ENCODE results near the gene C1orf159.

C1orf159 gene

GRCh38 chr1:1140673-1141072, 24.8 kb upstream of the C1orf159 start:
- no peak for TF ChIP-seq YY1 (IDR thresholded peaks at IDR 0.05; ENCODE audit: low read depth)
- TF ChIP-seq EP300 (IDR thresholded peaks at IDR 0.05; ENCODE audit: borderline replicate concordance): no peak
- no peak for TF ChIP-seq CEBPB (IDR thresholded peaks at IDR 0.05)
- TF ChIP-seq TAF1 (IDR thresholded peaks at IDR 0.05; ENCODE audit: low read depth): no peak
- TF ChIP-seq, protein P1, sequence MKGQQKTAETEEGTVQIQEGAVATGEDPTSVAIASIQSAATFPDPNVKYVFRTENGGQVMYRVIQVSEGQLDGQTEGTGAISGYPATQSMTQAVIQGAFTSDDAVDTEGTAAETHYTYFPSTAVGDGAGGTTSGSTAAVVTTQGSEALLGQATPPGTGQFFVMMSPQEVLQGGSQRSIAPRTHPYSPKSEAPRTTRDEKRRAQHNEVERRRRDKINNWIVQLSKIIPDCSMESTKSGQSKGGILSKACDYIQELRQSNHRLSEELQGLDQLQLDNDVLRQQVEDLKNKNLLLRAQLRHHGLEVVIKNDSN (IDR thresholded peaks at IDR 0.05): no peak

- TF ChIP-seq TAF1 (IDR thresholded peaks at IDR 0.05; ENCODE audit: low read depth): no peak
- TF ChIP-seq EP300 (IDR thresholded peaks at IDR 0.05; ENCODE audit: borderline replicate concordance): no peak
- no peak for TF ChIP-seq CEBPB (IDR thresholded peaks at IDR 0.05)
- TF ChIP-seq RAD21 (IDR thresholded peaks at IDR 0.05; ENCODE audit: low read depth): no peak
- no peak for TF ChIP-seq MAX (IDR thresholded peaks at IDR 0.05)
- TF ChIP-seq TEAD4 (IDR thresholded peaks at IDR 0.05): no peak
- no peak for TF ChIP-seq EGR1 (IDR thresholded peaks at IDR 0.05)
- no peak for TF ChIP-seq TCF12 (IDR thresholded peaks at IDR 0.05; ENCODE audit: low read depth)
- TF ChIP-seq YY1 (IDR thresholded peaks at IDR 0.05; ENCODE audit: low read depth): no peak
- no peak for TF ChIP-seq CREB1 (IDR thresholded peaks at IDR 0.05; ENCODE audit: low read depth)
- TF ChIP-seq NFIC (IDR thresholded peaks at IDR 0.05): no peak
- TF ChIP-seq, protein P2, sequence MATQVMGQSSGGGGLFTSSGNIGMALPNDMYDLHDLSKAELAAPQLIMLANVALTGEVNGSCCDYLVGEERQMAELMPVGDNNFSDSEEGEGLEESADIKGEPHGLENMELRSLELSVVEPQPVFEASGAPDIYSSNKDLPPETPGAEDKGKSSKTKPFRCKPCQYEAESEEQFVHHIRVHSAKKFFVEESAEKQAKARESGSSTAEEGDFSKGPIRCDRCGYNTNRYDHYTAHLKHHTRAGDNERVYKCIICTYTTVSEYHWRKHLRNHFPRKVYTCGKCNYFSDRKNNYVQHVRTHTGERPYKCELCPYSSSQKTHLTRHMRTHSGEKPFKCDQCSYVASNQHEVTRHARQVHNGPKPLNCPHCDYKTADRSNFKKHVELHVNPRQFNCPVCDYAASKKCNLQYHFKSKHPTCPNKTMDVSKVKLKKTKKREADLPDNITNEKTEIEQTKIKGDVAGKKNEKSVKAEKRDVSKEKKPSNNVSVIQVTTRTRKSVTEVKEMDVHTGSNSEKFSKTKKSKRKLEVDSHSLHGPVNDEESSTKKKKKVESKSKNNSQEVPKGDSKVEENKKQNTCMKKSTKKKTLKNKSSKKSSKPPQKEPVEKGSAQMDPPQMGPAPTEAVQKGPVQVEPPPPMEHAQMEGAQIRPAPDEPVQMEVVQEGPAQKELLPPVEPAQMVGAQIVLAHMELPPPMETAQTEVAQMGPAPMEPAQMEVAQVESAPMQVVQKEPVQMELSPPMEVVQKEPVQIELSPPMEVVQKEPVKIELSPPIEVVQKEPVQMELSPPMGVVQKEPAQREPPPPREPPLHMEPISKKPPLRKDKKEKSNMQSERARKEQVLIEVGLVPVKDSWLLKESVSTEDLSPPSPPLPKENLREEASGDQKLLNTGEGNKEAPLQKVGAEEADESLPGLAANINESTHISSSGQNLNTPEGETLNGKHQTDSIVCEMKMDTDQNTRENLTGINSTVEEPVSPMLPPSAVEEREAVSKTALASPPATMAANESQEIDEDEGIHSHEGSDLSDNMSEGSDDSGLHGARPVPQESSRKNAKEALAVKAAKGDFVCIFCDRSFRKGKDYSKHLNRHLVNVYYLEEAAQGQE (IDR thresholded peaks at IDR 0.05; ENCODE audit: low read depth): no peak
- TF ChIP-seq, protein P1 (IDR thresholded peaks at IDR 0.05): no peak
These were observed 21.6 kb upstream of the C1orf159 start for GRCh38 chr1:1137256-1138045.

GRCh38 chr1:1136547-1137230, 20.8 kb upstream of the C1orf159 start:
- 0 out of 2 replicates have a peak, but pooled peaks have one; percentile 34 for TF ChIP-seq FOXM1 (IDR thresholded peaks at IDR 0.05; ENCODE audit: borderline replicate concordance, low read depth)
- no peak for TF ChIP-seq TAF1 (IDR thresholded peaks at IDR 0.05; ENCODE audit: low read depth)
- TF ChIP-seq NFIC (IDR thresholded peaks at IDR 0.05): peak; percentile 62; the same call in 1 of the 2 replicates
- TF ChIP-seq RAD21 (IDR thresholded peaks at IDR 0.05; ENCODE audit: low read depth): peak; percentile 15; the same call in 1 of the 2 replicates
- TF ChIP-seq, protein P1 (IDR thresholded peaks at IDR 0.05): peak; percentile 37; the same call in 1 of the 2 replicates
- TF ChIP-seq EP300 (IDR thresholded peaks at IDR 0.05; ENCODE audit: borderline replicate concordance): peak; percentile 77
- no peak for TF ChIP-seq CREB1 (IDR thresholded peaks at IDR 0.05; ENCODE audit: low read depth)
- TF ChIP-seq YY1 (IDR thresholded peaks at IDR 0.05; ENCODE audit: low read depth): no peak
- no peak for TF ChIP-seq CEBPB (IDR thresholded peaks at IDR 0.05)
- TF ChIP-seq MAX (IDR thresholded peaks at IDR 0.05): peak; percentile 43; the same call in 1 of the 2 replicates
- TF ChIP-seq, protein P2 (IDR thresholded peaks at IDR 0.05; ENCODE audit: low read depth): no peak
- TF ChIP-seq ZBTB7A (IDR thresholded peaks at IDR 0.05; ENCODE audit: low read depth): peak; percentile 96
- no peak for TF ChIP-seq EGR1 (IDR thresholded peaks at IDR 0.05)
- 0 out of 2 replicates have a peak, but pooled peaks have one; percentile 19 for TF ChIP-seq TEAD4 (IDR thresholded peaks at IDR 0.05)
- peak; percentile 98 for TF ChIP-seq TCF12 (IDR thresholded peaks at IDR 0.05; ENCODE audit: low read depth)

DNA sequence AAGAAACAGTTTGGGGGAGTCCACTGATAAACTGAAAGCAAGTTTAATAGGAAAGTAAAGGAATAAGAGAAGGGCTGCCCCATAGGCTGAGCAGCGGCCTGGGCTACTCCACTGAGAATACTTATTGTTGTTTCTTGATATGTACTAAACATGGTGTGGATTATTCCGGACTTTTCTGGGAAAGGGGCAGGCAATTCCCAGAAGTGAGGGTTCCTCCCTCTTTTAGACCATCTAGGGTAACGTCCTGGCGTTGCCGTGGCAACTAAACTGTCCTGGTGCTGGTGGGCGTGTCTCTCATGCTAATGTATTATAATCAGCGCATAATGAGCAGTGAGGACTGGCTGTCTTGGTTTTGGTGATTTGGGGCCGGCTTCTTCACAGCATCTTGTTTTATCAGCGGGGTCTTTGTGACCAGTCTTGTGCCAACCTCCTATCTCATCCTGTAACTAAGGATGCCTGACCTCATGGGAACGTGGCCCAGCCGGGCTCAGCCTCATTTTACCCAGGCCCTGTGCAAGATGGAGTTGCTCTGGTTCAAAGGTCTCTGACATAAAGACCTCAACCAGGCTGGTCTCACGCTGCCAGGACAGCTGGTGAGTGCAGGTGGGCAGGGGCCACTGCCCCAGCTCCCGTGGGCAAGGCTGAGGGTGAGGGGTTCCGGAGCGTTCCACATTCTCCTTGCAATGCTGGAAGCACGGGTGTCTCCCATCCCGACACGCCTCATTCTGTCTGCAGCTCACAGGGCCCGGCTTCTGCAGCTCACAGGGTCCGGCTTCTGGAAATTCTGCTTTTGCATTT, 19.6 kb upstream of the C1orf159 start:
- TF ChIP-seq CREB1 (IDR thresholded peaks at IDR 0.05; ENCODE audit: low read depth) (no peak), EP300 (IDR thresholded peaks at IDR 0.05; ENCODE audit: borderline replicate concordance) (no peak), FOXM1 (IDR thresholded peaks at IDR 0.05; ENCODE audit: borderline replicate concordance, low read depth) (no peak), TAF1 (IDR thresholded peaks at IDR 0.05; ENCODE audit: low read depth) (no peak)

Measured in Ishikawa (cell line).